Upper lobe of left lung (tissue), 6 donors: ENCODE results near the gene HMX1. TPM values are rescaled to one million over a fixed set of nuclear protein-coding genes. Genes with fewer than 3 reads are reported as not detected.

Source experiments
- ATAC-seq, 2 donors: fragments of 200-7000 bp; cut with Tn5 transposase; one replicate each; pipeline ENCODE4 v1.9.1; 2022; ENCODE audit warnings: mild to moderate bottlenecking in 2 of 2, moderate library complexity in 2 of 2; ENCODE audit not compliant: low FRiP score in 2 of 2
- DNase-seq, 2 donors: peaks; one replicate each; pipeline ENCODE4 v3.0.0-alpha.2; 2019 to 2020
- H3K27ac ChIP-seq, 4 donors: fragments of 200-600 bp; sonication (generic); one replicate each; pipeline ENCODE4 v1.5.1; 2016 to 2019
- H3K27me3 ChIP-seq, 4 donors: fragments of 200-600 bp; sonication (generic); one replicate each; pipeline ENCODE4 v1.5.1; 2017 to 2019
- H3K36me3 ChIP-seq, 4 donors: fragments of 200-600 bp; sonication (generic); one replicate each; pipeline ENCODE4 v1.5.1; 2016 to 2019
- H3K4me1 ChIP-seq, 4 donors: fragments of 200-600 bp; sonication (generic); one replicate each; pipeline ENCODE4 v1.5.1; 2018 to 2019
- H3K4me3 ChIP-seq, 4 donors: fragments of 200-600 bp; sonication (generic); one replicate each; pipeline ENCODE4 v1.5.1; 2017 to 2019; ENCODE audit warnings: mild to moderate bottlenecking in 2 of 4, moderate library complexity in 1 of 4
- H3K9me3 ChIP-seq, 4 donors: fragments of 200-600 bp; sonication (generic); one replicate each; pipeline ENCODE4 v1.5.1; 2018 to 2019
- CTCF ChIP-seq, 6 experiments: fragments of 450-650 bp in 4 of 6; fragments of 200-600 bp in 2 of 6; sonication (generic) in 2 of 6; IDR thresholded peaks; one replicate each; pipeline ENCODE4 v1.5.1; 2016 to 2019; ENCODE audit warnings: antibody characterized with exemption in 6 of 6
- EP300 ChIP-seq, 4 donors: sonication (generic); formaldehyde crosslinking; IDR thresholded peaks; one replicate each; pipeline ENCODE4 v1.5.1; 2017; ENCODE audit warnings: antibody characterized with exemption in 4 of 4, control low read depth in 2 of 4
- POLR2A ChIP-seq, 4 donors: fragments of 450-650 bp; IDR thresholded peaks; one replicate each; pipeline ENCODE4 v1.5.1; 2016 to 2017; ENCODE audit warnings: antibody characterized with exemption in 4 of 4, mild to moderate bottlenecking in 2 of 4
- POLR2AphosphoS5 ChIP-seq, 2 donors: sonication (generic); formaldehyde crosslinking; IDR thresholded peaks; one replicate each; pipeline ENCODE4 v1.5.1; 2017; ENCODE audit warnings: antibody characterized with exemption in 2 of 2
- WGBS, 2 donors: methylation state at CpG; one replicate each; pipeline ENCODE4 v1.1.5; 2017 to 2018; 5-methylcytosine and 5-hydroxymethylcytosine counted together
- total RNA-seq, 6 donors: library from RNA; depleted of rRNA in 4 of 6; stranded (reverse); fragments of >200 nt in 4 of 6; gene quantifications; one replicate each; pipeline versions ENCODE4 v1.1.0 to v1.2.1, GENCODE V29; 2016 to 2021
- donor health status: DM: no; HTN: no; CAD: no; lungs with moderate emphysema.
- donor health status: DM: no; HTN: yes; CAD: no; lungs with severe emphysema.

The HMX1 gene
- total RNA-seq, 6 donors from 2014 or later, result not detected

GRCh38 chr4:8854016-8854415 lies 17.6 kb downstream of the HMX1 start:
- peaks cover 0 to 38% (median 19%) of the 10 kb centered on the region in 4 donors for H3K27me3 ChIP-seq
- WGBS, 2 donors, result 15 to 39% methylated on average over 2 to 6 of the region's 6 CpGs
- H3K9me3 ChIP-seq, result peaks cover 0 to 7% (median 4%) of the 10 kb centered on the region in 4 donors

GRCh38 chr4:8853249-8853648 lies 18.4 kb downstream of the HMX1 start:
- H3K27me3 ChIP-seq, result peaks cover 0 to 30% (median 15%) of the 10 kb centered on the region in 4 donors

More at GRCh38 chr4:8854016-8854415, 17.6 kb downstream of the HMX1 start:
- Histone ChIP-seq H3K36me3 (no peaks in the 10 kb centered on the region), H3K4me1 (peaks cover 5 to 22% (median 18%) of the 10 kb centered on the region in 4 donors), H3K4me3 (no peak overlapping the region), H3K27ac (no peak overlapping the region)
- no peak for ATAC-seq
- no peak for DNase-seq
- TF ChIP-seq POLR2A (IDR thresholded peaks at IDR 0.05) (no peak), POLR2AphosphoS5 (IDR thresholded peaks at IDR 0.05) (no peak), EP300 (IDR thresholded peaks at IDR 0.05) (no peak), CTCF (IDR thresholded peaks at IDR 0.05) (no peak)

GRCh38 chr4:8852118-8852704 lies 19.4 kb downstream of the HMX1 start:
- DNase-seq (no peak), ATAC-seq (no peak)
- H3K27ac ChIP-seq, result no peak overlapping the region

More at GRCh38 chr4:8853249-8853648, 18.4 kb downstream of the HMX1 start:
- TF ChIP-seq EP300 (IDR thresholded peaks at IDR 0.05), result no peak
- no peak for TF ChIP-seq POLR2AphosphoS5 (IDR thresholded peaks at IDR 0.05)
- no peak for TF ChIP-seq POLR2A (IDR thresholded peaks at IDR 0.05)
- no peak for TF ChIP-seq CTCF (IDR thresholded peaks at IDR 0.05)
- ATAC-seq (no peak), DNase-seq (no peak)
- Histone ChIP-seq H3K27ac (no peak overlapping the region), H3K4me1 (peaks cover 5 to 17% (median 15%) of the 10 kb centered on the region in 4 donors), H3K9me3 (peaks cover 0 to 7% (median 4%) of the 10 kb centered on the region in 4 donors), H3K4me3 (no peak overlapping the region), H3K36me3 (no peaks in the 10 kb centered on the region)
- 88 to 93% methylated on average over 6 of the region's 6 CpGs for WGBS, 2 donors

GRCh38 chr4:8851321-8852117 lies 20.1 kb downstream of the HMX1 start:
- Histone ChIP-seq H3K4me1 (no peaks in the 10 kb centered on the region), H3K36me3 (no peaks in the 10 kb centered on the region), H3K27me3 (peaks cover 0 to 13% (median 6%) of the 10 kb centered on the region in 4 donors), H3K27ac (no peak overlapping the region), H3K4me3 (no peak overlapping the region), H3K9me3 (peaks cover 0 to 7% (median 4%) of the 10 kb centered on the region in 4 donors)
- DNase-seq (no peak), ATAC-seq (no peak)
- 84 to 89% methylated on average over 9 to 20 of the region's 20 CpGs for WGBS, 2 donors
- TF ChIP-seq POLR2A (IDR thresholded peaks at IDR 0.05) (no peak), POLR2AphosphoS5 (IDR thresholded peaks at IDR 0.05) (no peak), CTCF (IDR thresholded peaks at IDR 0.05) (no peak), EP300 (IDR thresholded peaks at IDR 0.05) (no peak)

More at GRCh38 chr4:8852118-8852704, 19.4 kb downstream of the HMX1 start:
- no peak overlapping the region for H3K4me3 ChIP-seq
- H3K27me3 ChIP-seq, result peaks cover 0 to 20% (median 10%) of the 10 kb centered on the region in 4 donors
- WGBS, 2 donors, result 76 to 82% methylated on average over 10 to 16 of the region's 17 CpGs
- H3K36me3 ChIP-seq, result no peaks in the 10 kb centered on the region
- peaks cover 1 to 7% (median 5%) of the 10 kb centered on the region in 4 donors for H3K4me1 ChIP-seq
- TF ChIP-seq POLR2A (IDR thresholded peaks at IDR 0.05) (no peak), CTCF (IDR thresholded peaks at IDR 0.05) (no peak), EP300 (IDR thresholded peaks at IDR 0.05) (no peak), POLR2AphosphoS5 (IDR thresholded peaks at IDR 0.05) (no peak)
- peaks cover 0 to 7% (median 4%) of the 10 kb centered on the region in 4 donors for H3K9me3 ChIP-seq
